HepG2 (cell line): ENCODE data around the gene SLC35B4. TPM values are rescaled to one million over a fixed set of nuclear protein-coding genes. Genes with fewer than 3 reads are reported as not detected.
A peak's percentile ranks its signal among the peaks of the same experiment; 100 is the strongest.

Source experiments
- ATAC-seq: fragments of 200-7000 bp; cut with Tn5 transposase; 3 replicates; pipeline ENCODE4 v1.9.1; 2020; ENCODE audit warnings: mild to moderate bottlenecking, moderate library complexity
- BruUV-seq: library from RNA; stranded (reverse); fragments of 400-500 nt; replicated peaks from 2 replicates; lab custom pipeline; 2021; lab: Mats Ljungman, UMichigan
- CTCF ChIA-PET: fragments of 300-600 bp; formaldehyde crosslinking; extraction: SDS; loops from one replicate; lab custom pipeline; 2021; ENCODE audit warnings: low total read pairs, inconsistent platforms, low intra/inter-chr PET ratio; lab: Yijun Ruan, JAX
- POLR2A ChIA-PET: fragments of 350-600 bp; sonication (Branson Sonifier 250); formaldehyde crosslinking; loops from one replicate; lab custom pipeline; 2020; ENCODE audit warnings: antibody characterized with exemption, inconsistent platforms; lab: Yijun Ruan, JAX
- DNase-seq: peaks from one replicate; pipeline ENCODE4 v3.0.0-alpha.2; 2015; ENCODE audit warnings: low spot score
- FAIRE-seq: peaks from 3 replicates; lab custom pipeline; 2011; peaks lifted over from hg19 to GRCh38; lab: Jason Lieb, UNC
- H2AFZ ChIP-seq: one replicate; pipeline ENCODE4 v1.6.1; 2011; ENCODE audit warnings: low read length, inconsistent platforms
- H3K27ac ChIP-seq: fragments of 300-600 bp; 3 replicates; pipeline ENCODE4 v1.8.0; 2011; ENCODE audit warnings: mixed run types, mild to moderate bottlenecking, mixed read lengths, low read length, inconsistent platforms; ENCODE audit not compliant: insufficient read depth; ENCODE audit errors: extremely low read length
- H3K27me3 ChIP-seq, 2 experiments: fragments of 200-600 bp in 1 of 2; 2 replicates in 1 of 2; 3 replicates in 1 of 2; pipeline versions ENCODE4 v1.6.0 to v1.8.0; 2011; ENCODE audit warnings: low read length in 2 of 2, mild to moderate bottlenecking in 2 of 2, moderate library complexity in 2 of 2, inconsistent platforms in 1 of 2; ENCODE audit not compliant: insufficient read depth in 2 of 2, control insufficient read depth in 1 of 2
- H3K36me3 ChIP-seq, 2 experiments: fragments of 200-600 bp in 1 of 2; replicated peaks in 1 of 2; 2 replicates in 1 of 2; 3 replicates in 1 of 2; pipeline versions ENCODE4 v1.5.1 to v1.8.0; 2011; ENCODE audit warnings: low read length in 2 of 2, inconsistent platforms in 1 of 2; ENCODE audit not compliant: insufficient read depth in 2 of 2, control insufficient read depth in 1 of 2
- H3K4me1 ChIP-seq: 2 replicates; pipeline ENCODE4 v1.5.1; 2012; ENCODE audit warnings: low read length, inconsistent platforms; ENCODE audit not compliant: insufficient read depth
- H3K4me2 ChIP-seq: 2 replicates; pipeline ENCODE4 v1.6.0; 2011; ENCODE audit warnings: low read depth, low read length, inconsistent platforms
- H3K4me3 ChIP-seq, 3 experiments: fragments of 200-600 bp in 1 of 3; sonication (generic), shearing (Covaris generic) in 1 of 3; replicated peaks in 1 of 3; 2 replicates each; pipeline ENCODE4 v1.5.1; 2011 to 2016; ENCODE audit warnings: low read length in 3 of 3, inconsistent platforms in 2 of 3, low read depth in 2 of 3, mild to moderate bottlenecking in 2 of 3, control low read depth in 1 of 3, mixed read lengths in 1 of 3; ENCODE audit not compliant: insufficient read depth in 1 of 3
- H3K79me2 ChIP-seq: one replicate; pipeline ENCODE4 v1.6.1; 2011; ENCODE audit warnings: low read length, inconsistent platforms; ENCODE audit not compliant: insufficient read depth
- H3K9ac ChIP-seq: 2 replicates; pipeline ENCODE4 v1.6.0; 2011; ENCODE audit warnings: mild to moderate bottlenecking, low read depth, low read length, inconsistent platforms; ENCODE audit not compliant: insufficient read depth
- H3K9me3 ChIP-seq: 2 replicates; pipeline ENCODE4 v1.5.1; 2012; ENCODE audit warnings: mild to moderate bottlenecking, low read length
- H4K20me1 ChIP-seq: 2 replicates; pipeline ENCODE4 v1.6.0; 2011; ENCODE audit warnings: inconsistent platforms, mild to moderate bottlenecking, low read length, moderate library complexity; ENCODE audit not compliant: insufficient read depth
- CEBPB ChIP-seq: IDR thresholded peaks from 2 replicates; pipeline ENCODE4 v1.6.1; 2011; ENCODE audit warnings: low read depth, low read length, improper control_type of control experiment, borderline replicate concordance
- RNF2 ChIP-seq: fragments of 450-650 bp; conservative IDR thresholded peaks from 2 replicates; pipeline ENCODE4 v1.6.1; 2016; ENCODE audit warnings: low read depth
- STAG1 ChIP-seq: sonication (generic); formaldehyde crosslinking; IDR thresholded peaks from 2 replicates; pipeline ENCODE4 v1.4.0; 2020; ENCODE audit warnings: missing genetic modification reagents
- ZNF567 ChIP-seq: sonication (generic); formaldehyde crosslinking; IDR thresholded peaks from 2 replicates; pipeline ENCODE4 v1.8.1; 2023; ENCODE audit warnings: mild to moderate bottlenecking, missing genetic modification reagents, borderline replicate concordance
- WGBS: methylation state at CpG from one replicate; pipeline ENCODE4 v1.1.6; 2017; ENCODE audit warnings: low lambda C conversion rate; 5-methylcytosine and 5-hydroxymethylcytosine counted together
- in situ Hi-C: cut with HindIII; loops from 2 replicates; pipeline ENCODE4 v1.10.0; 2017; ENCODE audit warnings: low pct_unique_long_range_greater_than_20kb; ENCODE audit not compliant: extremely low pct_ligation_motif_present
- intact Hi-C: fragments of 100-400 bp; cut with micrococcal nuclease; formaldehyde crosslinking; loops from one replicate; pipeline ENCODE4 v1.10.0; 2022; ENCODE audit not compliant: unreplicated experiment
- polyA plus RNA-seq, 8 experiments: library from polyadenylated mRNA; depleted of rRNA in 3 of 8; stranded (reverse) in 7 of 8; unstranded in 1 of 8; fragments of >200 nt; fragmentation: Illumina TruSeq in 4 of 8; extraction: Trizol in 4 of 8; gene quantifications; 2 replicates each; pipeline versions ENCODE4 v1.2.1 to v1.2.3, GENCODE V29; 2011 to 2016; ENCODE audit warnings: low read depth in 4 of 8, missing spikeins in 1 of 8, mixed read lengths in 1 of 8; ENCODE audit not compliant: insufficient read depth in 1 of 8
- total RNA-seq, 5 experiments: library from RNA; depleted of rRNA; stranded (reverse); fragments of >200 nt; fragmentation: Illumina TruSeq; extraction: Trizol; gene quantifications; 2 replicates each; pipeline ENCODE4 v1.2.3, GENCODE V29; 2016; ENCODE audit warnings: low read depth in 1 of 5

The SLC35B4 gene
- total and polyA plus RNA-seq, 2 of the 13 experiments (the other 11 are each of a cell fraction or from before 2014, with no cell fraction given) = 17.1 to 17.8 TPM

DNA sequence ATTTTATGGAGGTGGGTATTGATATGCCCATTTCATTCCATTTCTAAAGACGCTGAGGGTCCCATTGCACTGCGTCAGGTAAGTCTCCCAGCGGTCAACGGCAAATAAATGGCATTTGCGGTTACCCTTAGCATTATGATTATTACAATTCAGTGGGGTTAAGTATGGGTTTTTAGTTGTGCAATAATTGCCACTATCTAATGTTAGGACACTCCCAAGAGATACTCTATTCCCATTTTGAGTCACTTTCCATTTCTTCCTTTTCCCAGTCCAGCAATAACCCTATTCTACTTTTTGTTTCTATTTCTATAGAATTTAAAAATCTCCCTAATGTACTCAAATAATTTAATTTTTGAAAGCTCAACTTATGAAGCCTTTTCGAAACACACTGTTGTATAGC is 4.0 kb downstream of the SLC35B4 start:
- BruUV-seq = no TSS peak
- ATAC-seq (no peak), FAIRE-seq (no peak), DNase-seq (no peak)
- H3K36me3 ChIP-seq = peaks cover 0 to 3% of the 10 kb centered on the region in 2 experiments; a peak in 1 of 5 replicates
- no peak overlapping the region for H3K9ac ChIP-seq
- WGBS = over 99% methylated on average over 6 of the region's 6 CpGs
- POLR2A ChIA-PET = no interaction called here
- no peak overlapping the region for H3K4me3 ChIP-seq
- no peak overlapping the region for H3K4me2 ChIP-seq
- peaks cover 17% of the 10 kb centered on the region for H3K4me1 ChIP-seq
- no peaks in the 10 kb centered on the region for H3K27me3 ChIP-seq
- CTCF ChIA-PET = no interaction called here
- H2AFZ ChIP-seq = no peak overlapping the region
- TF ChIP-seq ZNF567 (no peak), CEBPB (0 out of 2 replicates have a peak, but pooled peaks have one; percentile 16)
- TF ChIP-seq, all 625 proteins: peak for 1
- intact Hi-C loops = no loop called here
- peaks cover 2% of the 10 kb centered on the region for H3K79me2 ChIP-seq
- H4K20me1 ChIP-seq = no peaks in the 10 kb centered on the region; the same call in 1 of the 2 replicates
- in situ Hi-C loops = no loop called here
- no peaks in the 10 kb centered on the region for H3K9me3 ChIP-seq
- H3K27ac ChIP-seq = no peak overlapping the region

- BruUV-seq = no TSS peak
- no peak for ATAC-seq
- intact Hi-C loops (no loop called here), in situ Hi-C loops (no loop called here)
- Histone ChIP-seq H3K4me2 (no peak overlapping the region), H4K20me1 (no peaks in the 10 kb centered on the region; the same call in 1 of the 2 replicates), H3K79me2 (peaks cover 2% of the 10 kb centered on the region), H2AFZ (no peak overlapping the region), H3K36me3 (peaks cover 2 to 3% of the 10 kb centered on the region in 2 experiments; a peak in 2 of 5 replicates), H3K27ac (no peak overlapping the region), H3K9ac (no peak overlapping the region), H3K9me3 (no peaks in the 10 kb centered on the region), H3K4me3 (no peak overlapping the region), H3K4me1 (peaks cover 13% of the 10 kb centered on the region), H3K27me3 (no peaks in the 10 kb centered on the region)
- FAIRE-seq = no peak
- WGBS = 95% methylated on average over 4 of the region's 4 CpGs
- ChIA-PET CTCF (no interaction called here), POLR2A (no interaction called here)
- TF ChIP-seq RNF2 = no peak
- TF ChIP-seq STAG1 (CRISPR knock-in tag) = no peak
- no peak for DNase-seq
These were observed 4.9 kb downstream of the SLC35B4 start for GRCh38 chr7:134311807-134312206.
